ENCODE data around the gene CUX1. TPM values are rescaled to one million over a fixed set of nuclear protein-coding genes. Genes with fewer than 3 reads are reported as not detected.

CUX1 gene
- total RNA-seq, 4 donors from 2014 or later = 40.8 to 62.1 (median 43.8) TPM

GRCh38 chr7:101890749-101891523, 73.5 kb downstream of the CUX1 start:
- 92 to 94% methylated on average over 7 of the region's 7 CpGs for WGBS, 2 donors
- DNase-seq (ENCODE audit: low spot score in 2 of 2) = no peak
- TF ChIP-seq CTCF (IDR thresholded peaks at IDR 0.05) (no peak), POLR2A (IDR thresholded peaks at IDR 0.05) (no peak)
- intact Hi-C loops (cut with DNase I; ENCODE audit: low total_unique reads) = no loop called here
- H3K4me3 ChIP-seq (ENCODE audit: low read depth, poor library complexity, severe bottlenecking) = no peak overlapping the region

- no peak for DNase-seq (ENCODE audit: low spot score in 2 of 2)
- no peak overlapping the region for H3K4me3 ChIP-seq (ENCODE audit: low read depth, poor library complexity, severe bottlenecking)
- intact Hi-C loops (cut with DNase I; ENCODE audit: low total_unique reads) = no loop called here
- no peak for TF ChIP-seq CTCF (IDR thresholded peaks at IDR 0.05)
- no peak for TF ChIP-seq POLR2A (IDR thresholded peaks at IDR 0.05)
- 85 to 89% methylated on average over 11 of the region's 11 CpGs for WGBS, 2 donors
These were observed 74.7 kb downstream of the CUX1 start for GRCh38 chr7:101891936-101892640.

GRCh38 chr7:101893341-101894082, 76.1 kb downstream of the CUX1 start:
- no peak for TF ChIP-seq POLR2A (IDR thresholded peaks at IDR 0.05)
- intact Hi-C loops (cut with DNase I; ENCODE audit: low total_unique reads) = no loop called here
- H3K4me3 ChIP-seq (ENCODE audit: low read depth, poor library complexity, severe bottlenecking) = no peak overlapping the region
- DNase-seq (ENCODE audit: low spot score in 2 of 2) = no peak
- 92 to 94% methylated on average over 13 of the region's 13 CpGs for WGBS, 2 donors

GRCh38 chr7:101896316-101896715, 78.9 kb downstream of the CUX1 start:
- WGBS, 2 donors = 94 to 97% methylated on average over 9 of the region's 9 CpGs
- no peak overlapping the region for H3K4me3 ChIP-seq (ENCODE audit: low read depth, poor library complexity, severe bottlenecking)
- TF ChIP-seq POLR2A (IDR thresholded peaks at IDR 0.05) (no peak), CTCF (IDR thresholded peaks at IDR 0.05) (no peak)
- no peak for DNase-seq (ENCODE audit: low spot score in 2 of 2)
- intact Hi-C loops (cut with DNase I; ENCODE audit: low total_unique reads) = no loop called here

- intact Hi-C loops (cut with DNase I; ENCODE audit: low total_unique reads) = no loop called here
These were observed 79.5 kb downstream of the CUX1 start for GRCh38 chr7:101896941-101897340.

More at GRCh38 chr7:101896941-101897340, 79.5 kb downstream of the CUX1 start:
- H3K4me3 ChIP-seq (ENCODE audit: low read depth, poor library complexity, severe bottlenecking) = no peak overlapping the region
- TF ChIP-seq POLR2A (IDR thresholded peaks at IDR 0.05) = no peak
- no peak for TF ChIP-seq CTCF (IDR thresholded peaks at IDR 0.05)
- WGBS, 2 donors = 94 to 95% methylated on average over 7 of the region's 7 CpGs
- DNase-seq (ENCODE audit: low spot score in 2 of 2) = no peak

Data from lower leg skin (tissue), 4 donors.